Endothelial cell of umbilical vein (primary cell): ENCODE results near the gene MS4A3. TPM values are rescaled to one million over a fixed set of nuclear protein-coding genes. Genes with fewer than 3 reads are reported as not detected.

Experiments
- BruUV-seq: library from RNA; stranded (reverse); fragments of 400-500 nt; replicated peaks from 2 replicates; lab custom pipeline; 2021; lab: Mats Ljungman, UMichigan
- CTCF ChIA-PET: fragments of 300-600, 350-600 bp; sonication (Branson Sonifier 250); formaldehyde crosslinking; loops from one replicate; lab custom pipeline; 2021; ENCODE audit warnings: antibody characterized with exemption, inconsistent platforms; lab: Charles Lee
- POLR2A ChIA-PET: fragments of 300-600, 350-600 bp; sonication (Branson Sonifier 250); formaldehyde crosslinking; loops from one replicate; lab custom pipeline; 2021; ENCODE audit warnings: antibody characterized with exemption, inconsistent platforms; lab: Charles Lee
- DNase-seq: peaks from one replicate; pipeline ENCODE4 v3.0.0-alpha.2; 2011; ENCODE audit warnings: low read depth, low spot score
- FAIRE-seq: peaks from 2 replicates; lab custom pipeline; 2011; peaks lifted over from hg19 to GRCh38; lab: Jason Lieb, UNC
- H2AFZ ChIP-seq: 2 replicates; pipeline ENCODE4 v1.6.0; 2012; ENCODE audit warnings: low read depth, low read length, control low read depth, inconsistent platforms
- H3K27ac ChIP-seq: 2 replicates; pipeline ENCODE4 v1.5.1; 2011; ENCODE audit warnings: low read depth, mild to moderate bottlenecking, control low read depth, low read length, moderate library complexity; ENCODE audit not compliant: insufficient read depth
- H3K27me3 ChIP-seq, 2 experiments: 2 replicates each; pipeline versions ENCODE4 v1.6.0 to v1.6.1; 2011; ENCODE audit warnings: low read length in 2 of 2, mixed read lengths in 1 of 2; ENCODE audit not compliant: control insufficient read depth in 2 of 2, insufficient read depth in 2 of 2
- H3K36me3 ChIP-seq, 2 experiments: 2 replicates in 1 of 2; 3 replicates in 1 of 2; pipeline ENCODE4 v1.5.1; 2011; ENCODE audit warnings: low read length in 2 of 2, mild to moderate bottlenecking in 1 of 2, moderate library complexity in 1 of 2; ENCODE audit not compliant: control insufficient read depth in 2 of 2, insufficient read depth in 2 of 2; ENCODE audit errors: extremely low read depth in 1 of 2
- H3K4me1 ChIP-seq: 3 replicates; pipeline ENCODE4 v1.5.1; 2011; ENCODE audit warnings: mild to moderate bottlenecking, low read length; ENCODE audit not compliant: control insufficient read depth, insufficient read depth; ENCODE audit errors: extremely low read depth
- H3K4me2 ChIP-seq: 2 replicates; pipeline ENCODE4 v1.6.1; 2011; ENCODE audit warnings: low read length, control low read depth, mixed read lengths; ENCODE audit not compliant: insufficient read depth
- H3K4me3 ChIP-seq, 3 experiments: fragments of 200-600 bp in 1 of 3; sonication (generic), shearing (Covaris generic) in 1 of 3; replicated peaks in 1 of 3; 2 replicates each; pipeline ENCODE4 v1.5.1; 2011 to 2016; ENCODE audit warnings: control low read depth in 3 of 3, low read length in 3 of 3, mild to moderate bottlenecking in 2 of 3, inconsistent platforms in 1 of 3, low read depth in 1 of 3, moderate library complexity in 1 of 3; ENCODE audit not compliant: insufficient read depth in 1 of 3
- H3K79me2 ChIP-seq: 2 replicates; pipeline ENCODE4 v1.6.0; 2012; ENCODE audit warnings: low read length, inconsistent platforms; ENCODE audit not compliant: control insufficient read depth, insufficient read depth
- H3K9ac ChIP-seq: replicated peaks from 2 replicates; pipeline ENCODE3; 2011; ENCODE audit warnings: low read length, control low read depth; ENCODE audit not compliant: insufficient read depth; ENCODE audit errors: extremely low read depth
- H3K9me1 ChIP-seq: replicated peaks from 3 replicates; pipeline ENCODE4 v1.6.0; 2011; ENCODE audit warnings: mild to moderate bottlenecking, low read length; ENCODE audit not compliant: control insufficient read depth, insufficient read depth; ENCODE audit errors: extremely low read depth
- H3K9me3 ChIP-seq: replicated peaks from 2 replicates; pipeline ENCODE4 v1.5.1; 2012; ENCODE audit warnings: low read length, inconsistent platforms; ENCODE audit not compliant: control insufficient read depth, insufficient read depth
- H4K20me1 ChIP-seq: replicated peaks from 2 replicates; pipeline ENCODE3; 2011; ENCODE audit warnings: mild to moderate bottlenecking, low read length; ENCODE audit not compliant: control insufficient read depth, insufficient read depth; ENCODE audit errors: extremely low read depth
- EZH2 ChIP-seq: IDR thresholded peaks from 2 replicates; pipeline ENCODE4 v1.6.1; 2012; ENCODE audit warnings: borderline replicate concordance, low read depth, mild to moderate bottlenecking, moderate library complexity, low read length, inconsistent platforms; ENCODE audit not compliant: severe bottlenecking
- FOS ChIP-seq: IDR thresholded peaks from 2 replicates; pipeline ENCODE4 v1.6.1; 2011; ENCODE audit warnings: mild to moderate bottlenecking, low read length, moderate library complexity, borderline replicate concordance; ENCODE audit not compliant: insufficient read depth
- GATA2 ChIP-seq: IDR thresholded peaks from 2 replicates; pipeline ENCODE4 v1.7.0; 2011; ENCODE audit warnings: low read depth, mild to moderate bottlenecking, moderate library complexity, mixed read lengths, low read length; ENCODE audit not compliant: insufficient read length, insufficient read depth
- JUN ChIP-seq: IDR thresholded peaks from 2 replicates; pipeline ENCODE4 v1.6.1; 2011; ENCODE audit warnings: borderline replicate concordance, low read depth; ENCODE audit not compliant: insufficient read length, insufficient read depth
- MYC ChIP-seq: IDR thresholded peaks from one replicate; pipeline ENCODE4 v1.6.1; 2011; ENCODE audit warnings: mild to moderate bottlenecking, low read depth, low read length
- POLR2A ChIP-seq: IDR thresholded peaks from 2 replicates; pipeline ENCODE4 v1.6.1; 2012; ENCODE audit warnings: low read depth, mild to moderate bottlenecking, control low read depth, low read length
- POLR2AphosphoS5 ChIP-seq: IDR thresholded peaks from 2 replicates; pipeline ENCODE4 v1.6.1; 2012; ENCODE audit warnings: low read depth, mild to moderate bottlenecking, control low read depth, low read length, moderate library complexity; ENCODE audit not compliant: insufficient read depth
- dilution Hi-C: fragments of 300-500 bp; cut with MboI; formaldehyde crosslinking; loops from one replicate; pipeline ENCODE4 v1.15.0; 2019; ENCODE audit warnings: low sequenced_read_pairs; ENCODE audit not compliant: extremely low pct_ligation_motif_present
- intact Hi-C: fragments of 100-400 bp; cut with micrococcal nuclease; formaldehyde crosslinking; loops from one replicate; pipeline ENCODE4 v1.10.0; 2022
- polyA plus RNA-seq, 4 experiments: library from polyadenylated mRNA; depleted of rRNA in 3 of 4; stranded (reverse) in 3 of 4; unstranded in 1 of 4; fragments of >200 nt; gene quantifications; 2 replicates each; pipeline versions ENCODE4 v1.2.1 to v1.2.3, GENCODE V29; 2011 to 2012; ENCODE audit warnings: missing spikeins in 1 of 4
- total RNA-seq: library from RNA; stranded (reverse); gene quantifications from 2 replicates; pipeline ENCODE4 v1.2.3, GENCODE V29; 2021
- TF ChIP-seq, protein P1 (sequence below), 2 donors: IDR thresholded peaks; 1 replicate in 1 of 2; 2 replicates in 1 of 2; pipeline ENCODE4 v1.5.1; 2011; ENCODE audit warnings: low read length in 2 of 2, mild to moderate bottlenecking in 2 of 2, moderate library complexity in 2 of 2, control low read depth in 1 of 2, inconsistent platforms in 1 of 2, low read depth in 1 of 2; ENCODE audit not compliant: insufficient read depth in 1 of 2; ENCODE audit errors: extremely low read depth in 1 of 2
- TF ChIP-seq, protein P2 (sequence below): IDR thresholded peaks from 2 replicates; pipeline ENCODE4 v1.6.1; 2011; ENCODE audit not compliant: insufficient read depth, insufficient read length

The MS4A3 gene
- total and polyA plus RNA-seq, 2 donors (not counting 3 experiments of a cell fraction or from before 2014, with no cell fraction given) = not detected

- intact Hi-C loops = no loop called here
- DNase-seq (no peak), FAIRE-seq (no peak)
- CTCF ChIA-PET = no interaction called here
- Histone ChIP-seq H2AFZ (no peak overlapping the region), H3K4me1 (no peaks in the 10 kb centered on the region), H3K9ac (no peak overlapping the region), H3K27me3 (peaks cover 5 to 10% of the 10 kb centered on the region in 2 experiments), H3K4me2 (no peak overlapping the region), H3K36me3 (no peaks in the 10 kb centered on the region), H3K9me3 (no peaks in the 10 kb centered on the region), H4K20me1 (no peaks in the 10 kb centered on the region), H3K9me1 (no peaks in the 10 kb centered on the region), H3K27ac (no peak overlapping the region), H3K4me3 (no peak overlapping the region), H3K79me2 (no peaks in the 10 kb centered on the region)
- TF ChIP-seq JUN (no peak), POLR2AphosphoS5 (no peak), POLR2A (no peak), GATA2 (no peak), MYC (no peak), FOS (no peak), EZH2 (no peak)
- TF ChIP-seq, protein P1, sequence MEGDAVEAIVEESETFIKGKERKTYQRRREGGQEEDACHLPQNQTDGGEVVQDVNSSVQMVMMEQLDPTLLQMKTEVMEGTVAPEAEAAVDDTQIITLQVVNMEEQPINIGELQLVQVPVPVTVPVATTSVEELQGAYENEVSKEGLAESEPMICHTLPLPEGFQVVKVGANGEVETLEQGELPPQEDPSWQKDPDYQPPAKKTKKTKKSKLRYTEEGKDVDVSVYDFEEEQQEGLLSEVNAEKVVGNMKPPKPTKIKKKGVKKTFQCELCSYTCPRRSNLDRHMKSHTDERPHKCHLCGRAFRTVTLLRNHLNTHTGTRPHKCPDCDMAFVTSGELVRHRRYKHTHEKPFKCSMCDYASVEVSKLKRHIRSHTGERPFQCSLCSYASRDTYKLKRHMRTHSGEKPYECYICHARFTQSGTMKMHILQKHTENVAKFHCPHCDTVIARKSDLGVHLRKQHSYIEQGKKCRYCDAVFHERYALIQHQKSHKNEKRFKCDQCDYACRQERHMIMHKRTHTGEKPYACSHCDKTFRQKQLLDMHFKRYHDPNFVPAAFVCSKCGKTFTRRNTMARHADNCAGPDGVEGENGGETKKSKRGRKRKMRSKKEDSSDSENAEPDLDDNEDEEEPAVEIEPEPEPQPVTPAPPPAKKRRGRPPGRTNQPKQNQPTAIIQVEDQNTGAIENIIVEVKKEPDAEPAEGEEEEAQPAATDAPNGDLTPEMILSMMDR (IDR thresholded peaks at IDR 0.05; ENCODE audit: extremely low read depth in 1 of 2, insufficient read depth in 1 of 2, low read depth in 1 of 2, low read length in 2 of 2) = no peak
- TF ChIP-seq, protein P2, sequence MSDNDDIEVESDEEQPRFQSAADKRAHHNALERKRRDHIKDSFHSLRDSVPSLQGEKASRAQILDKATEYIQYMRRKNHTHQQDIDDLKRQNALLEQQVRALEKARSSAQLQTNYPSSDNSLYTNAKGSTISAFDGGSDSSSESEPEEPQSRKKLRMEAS = no peak
- dilution Hi-C loops = no loop called here
- POLR2A ChIA-PET = no interaction called here
- no TSS peak for BruUV-seq
Measured at GRCh38 chr11:60087239-60087638, 30.8 kb downstream of the MS4A3 start.
